Amniotic epithelial cell (primary cell): Measurements from ENCODE around the gene CCDC8.
"Not testable (repeated sequence)": the region's sequence is repeated elsewhere in the genome, so short reads cannot be mapped to it uniquely, and the experiment has no call there.

Experiments
- DNase-seq: peaks from one replicate; pipeline ENCODE4 v3.0.0-alpha.2; 2010; ENCODE audit warnings: low read depth

The CCDC8 gene

GRCh38 chr19:46413262-46414031 is at the start of gene CCDC8:
TSS of gene CCDC8 (minus strand) at chr19:46413564. CDS start at chr19:46412810, 754 bp downstream.
- DNase-seq = peak; percentile 98

- DNase-seq = no peak
Observed at GRCh38 chr19:46461537-46461936, 48.2 kb upstream of the CCDC8 start.

GRCh38 chr19:46460981-46461380 is 47.6 kb upstream of the CCDC8 start:
- no peak for DNase-seq

- no peak for DNase-seq
Observed at GRCh38 chr19:46460055-46460454, 46.7 kb upstream of the CCDC8 start.

- DNase-seq = no peak
Observed at GRCh38 chr19:46456930-46457329, 43.6 kb upstream of the CCDC8 start.

- no peak for DNase-seq
Observed at GRCh38 chr19:46454244-46454643, 40.9 kb upstream of the CCDC8 start.

- no peak for DNase-seq
Observed at GRCh38 chr19:46453661-46454060, 40.3 kb upstream of the CCDC8 start.

- DNase-seq = no peak
Observed at GRCh38 chr19:46452186-46452585, 38.8 kb upstream of the CCDC8 start.

- no peak for DNase-seq
Observed at GRCh38 chr19:46451352-46451751, 38.0 kb upstream of the CCDC8 start.

- DNase-seq = no peak
Observed at GRCh38 chr19:46450737-46451136, 37.4 kb upstream of the CCDC8 start.

GRCh38 chr19:46449228-46449627 is 35.9 kb upstream of the CCDC8 start:
- no peak for DNase-seq

GRCh38 chr19:46448601-46449000 is 35.2 kb upstream of the CCDC8 start:
- DNase-seq = no peak

- no peak for DNase-seq
Observed at GRCh38 chr19:46447824-46448223, 34.5 kb upstream of the CCDC8 start.

GRCh38 chr19:46447006-46447405 is 33.6 kb upstream of the CCDC8 start:
- DNase-seq = no peak

GRCh38 chr19:46446021-46446420 is 32.7 kb upstream of the CCDC8 start:
- no peak for DNase-seq

- peak; percentile 75 for DNase-seq
Observed at GRCh38 chr19:46442808-46443450, 29.6 kb upstream of the CCDC8 start.

GRCh38 chr19:46441866-46442265 is 28.5 kb upstream of the CCDC8 start:
- peak; percentile 14 for DNase-seq

- DNase-seq = not testable (repeated sequence)
Observed at GRCh38 chr19:46435689-46436088, 22.3 kb upstream of the CCDC8 start.

GRCh38 chr19:46435009-46435408 is 21.6 kb upstream of the CCDC8 start:
- peak; percentile 42 for DNase-seq

- not testable (repeated sequence) for DNase-seq
Observed at GRCh38 chr19:46433470-46433869, 20.1 kb upstream of the CCDC8 start.

- no peak for DNase-seq
Observed at GRCh38 chr19:46431824-46432223, 18.5 kb upstream of the CCDC8 start.

GRCh38 chr19:46429999-46430398 is 16.6 kb upstream of the CCDC8 start:
- DNase-seq = no peak

GRCh38 chr19:46428239-46429135 is 15.1 kb upstream of the CCDC8 start, which contains the start of gene PNMA8C:
TSS of gene PNMA8C (minus strand) at chr19:46428936. CDS start at chr19:46428359, 577 bp downstream.
- peak; percentile 50 for DNase-seq
